HEK293 (cell line): ENCODE results near the gene SMIM12.

Experiments
- BCL11B ChIP-seq: fragments of 450-650 bp; formaldehyde crosslinking; IDR thresholded peaks from 2 replicates; pipeline ENCODE4 v1.5.1; 2016; ENCODE audit warnings: low read depth, missing biosample characterization, missing genetic modification characterization
- BCL6B ChIP-seq: fragments of 450-650 bp; formaldehyde crosslinking; IDR thresholded peaks from 2 replicates; pipeline ENCODE4 v1.5.1; 2017; ENCODE audit warnings: missing biosample characterization, missing genetic modification characterization
- CTCF ChIP-seq: fragments of 450-650 bp; formaldehyde crosslinking; IDR thresholded peaks from 2 replicates; pipeline ENCODE4 v1.5.1; 2016; ENCODE audit warnings: missing biosample characterization, missing genetic modification characterization
- EGR2 ChIP-seq: fragments of 450-650 bp; formaldehyde crosslinking; IDR thresholded peaks from 2 replicates; pipeline ENCODE4 v1.5.1; 2016; ENCODE audit warnings: low read depth, missing biosample characterization, missing genetic modification characterization
- GLIS1 ChIP-seq: fragments of 450-650 bp; formaldehyde crosslinking; IDR thresholded peaks from 2 replicates; pipeline ENCODE4 v1.5.1; 2016; ENCODE audit warnings: missing biosample characterization, missing genetic modification characterization
- OVOL3 ChIP-seq: fragments of 450-650 bp; formaldehyde crosslinking; IDR thresholded peaks from 2 replicates; pipeline ENCODE4 v1.5.1; 2016; ENCODE audit warnings: missing biosample characterization, missing genetic modification characterization
- PRDM2 ChIP-seq: fragments of 450-650 bp; formaldehyde crosslinking; IDR thresholded peaks from 2 replicates; pipeline ENCODE4 v1.5.1; 2016; ENCODE audit warnings: missing biosample characterization, missing genetic modification characterization, borderline replicate concordance
- ZBTB7A ChIP-seq: fragments of 450-650 bp; formaldehyde crosslinking; IDR thresholded peaks from 2 replicates; pipeline ENCODE4 v1.5.1; 2016; ENCODE audit warnings: low read depth, missing biosample characterization, missing genetic modification characterization
- ZNF112 ChIP-seq: fragments of 450-650 bp; formaldehyde crosslinking; IDR thresholded peaks from 2 replicates; pipeline ENCODE4 v1.5.0; 2017; ENCODE audit warnings: missing biosample characterization, missing genetic modification characterization
- ZNF146 ChIP-seq: fragments of 450-650 bp; formaldehyde crosslinking; IDR thresholded peaks from 2 replicates; pipeline ENCODE4 v1.5.1; 2016; ENCODE audit warnings: missing biosample characterization, missing genetic modification characterization
- ZNF239 ChIP-seq: fragments of 450-650 bp; formaldehyde crosslinking; IDR thresholded peaks from 2 replicates; pipeline ENCODE4 v1.5.1; 2016; ENCODE audit warnings: missing biosample characterization, missing genetic modification characterization
- ZNF335 ChIP-seq: fragments of 450-650 bp; formaldehyde crosslinking; conservative IDR thresholded peaks from 2 replicates; pipeline ENCODE4 v1.5.1; 2016; ENCODE audit warnings: missing biosample characterization, missing genetic modification characterization
- ZNF426 ChIP-seq: fragments of 450-650 bp; formaldehyde crosslinking; IDR thresholded peaks from 2 replicates; pipeline ENCODE4 v1.5.1; 2017; ENCODE audit warnings: missing biosample characterization, missing genetic modification characterization, mild to moderate bottlenecking, inconsistent platforms, moderate library complexity
- ZNF518A ChIP-seq: fragments of 450-650 bp; formaldehyde crosslinking; conservative IDR thresholded peaks from 2 replicates; pipeline ENCODE4 v1.5.1; 2016; ENCODE audit warnings: low read depth, missing biosample characterization, missing genetic modification characterization
- ZNF558 ChIP-seq: fragments of 450-650 bp; formaldehyde crosslinking; IDR thresholded peaks from 2 replicates; pipeline ENCODE4 v1.5.1; 2016; ENCODE audit warnings: missing biosample characterization, missing genetic modification characterization
- ZNF664 ChIP-seq: fragments of 450-650 bp; formaldehyde crosslinking; IDR thresholded peaks from 2 replicates; pipeline ENCODE4 v1.5.1; 2016; ENCODE audit warnings: missing biosample characterization, missing genetic modification characterization
- ZNF768 ChIP-seq: fragments of 450-650 bp; formaldehyde crosslinking; IDR thresholded peaks from 2 replicates; pipeline ENCODE4 v1.5.1; 2018; ENCODE audit warnings: missing biosample characterization, mild to moderate bottlenecking, missing genetic modification characterization
- ZSCAN23 ChIP-seq: fragments of 450-650 bp; formaldehyde crosslinking; IDR thresholded peaks from 2 replicates; pipeline ENCODE4 v1.5.1; 2016; ENCODE audit warnings: missing biosample characterization, missing genetic modification characterization
- ZXDB ChIP-seq: fragments of 450-650 bp; formaldehyde crosslinking; IDR thresholded peaks from 2 replicates; pipeline ENCODE4 v1.5.1; 2016; ENCODE audit warnings: missing biosample characterization, missing genetic modification characterization
- TF ChIP-seq, protein P1 (sequence below): fragments of 450-650 bp; formaldehyde crosslinking; IDR thresholded peaks from 2 replicates; pipeline ENCODE4 v1.5.1; 2016; ENCODE audit warnings: missing biosample characterization, missing genetic modification characterization
- TF ChIP-seq, protein P2 (sequence below): fragments of 450-650 bp; formaldehyde crosslinking; optimal IDR thresholded peaks from 2 replicates; pipeline ENCODE3; 2016; ENCODE audit warnings: missing biosample characterization, mild to moderate bottlenecking, missing genetic modification characterization

Gene SMIM12

GRCh38 chr1:34859446-34860200, at the start of gene SMIM12 (continued):
- TF ChIP-seq CTCF, result peak; percentile 90
- TF ChIP-seq BCL11B, result peak; percentile 93
- no peak for TF ChIP-seq BCL6B (tag by site-specific recombination)
- TF ChIP-seq ZNF335 (tag by site-specific recombination), result peak; percentile 36
- no peak for TF ChIP-seq OVOL3 (tag by site-specific recombination)
- TF ChIP-seq EGR2, result peak; percentile 69
- TF ChIP-seq ZNF558 (tag by site-specific recombination), result no peak
- TF ChIP-seq PRDM2 (tag by site-specific recombination), result no peak
- no peak for TF ChIP-seq ZNF426
- TF ChIP-seq, protein P1, sequence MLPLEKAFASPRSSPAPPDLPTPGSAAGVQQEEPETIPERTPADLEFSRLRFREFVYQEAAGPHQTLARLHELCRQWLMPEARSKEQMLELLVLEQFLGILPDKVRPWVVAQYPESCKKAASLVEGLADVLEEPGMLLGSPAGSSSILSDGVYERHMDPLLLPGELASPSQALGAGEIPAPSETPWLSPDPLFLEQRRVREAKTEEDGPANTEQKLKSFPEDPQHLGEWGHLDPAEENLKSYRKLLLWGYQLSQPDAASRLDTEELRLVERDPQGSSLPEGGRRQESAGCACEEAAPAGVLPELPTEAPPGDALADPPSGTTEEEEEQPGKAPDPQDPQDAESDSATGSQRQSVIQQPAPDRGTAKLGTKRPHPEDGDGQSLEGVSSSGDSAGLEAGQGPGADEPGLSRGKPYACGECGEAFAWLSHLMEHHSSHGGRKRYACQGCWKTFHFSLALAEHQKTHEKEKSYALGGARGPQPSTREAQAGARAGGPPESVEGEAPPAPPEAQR (tag by site-specific recombination), result 0 out of 2 replicates have a peak, but pooled peaks have one; percentile 43
- no peak for TF ChIP-seq ZSCAN23
- TF ChIP-seq, protein P2, sequence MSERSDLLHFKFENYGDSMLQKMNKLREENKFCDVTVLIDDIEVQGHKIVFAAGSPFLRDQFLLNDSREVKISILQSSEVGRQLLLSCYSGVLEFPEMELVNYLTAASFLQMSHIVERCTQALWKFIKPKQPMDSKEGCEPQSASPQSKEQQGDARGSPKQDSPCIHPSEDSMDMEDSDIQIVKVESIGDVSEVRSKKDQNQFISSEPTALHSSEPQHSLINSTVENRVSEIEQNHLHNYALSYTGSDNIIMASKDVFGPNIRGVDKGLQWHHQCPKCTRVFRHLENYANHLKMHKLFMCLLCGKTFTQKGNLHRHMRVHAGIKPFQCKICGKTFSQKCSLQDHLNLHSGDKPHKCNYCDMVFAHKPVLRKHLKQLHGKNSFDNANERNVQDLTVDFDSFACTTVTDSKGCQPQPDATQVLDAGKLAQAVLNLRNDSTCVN (tag by site-specific recombination), result peak; percentile 54
- TF ChIP-seq ZNF239 (tag by site-specific recombination), result no peak
- TF ChIP-seq ZNF518A, result peak; percentile 95
- peak; percentile 35 for TF ChIP-seq GLIS1 (tag by site-specific recombination)
- no peak for TF ChIP-seq ZNF664 (tag by site-specific recombination)
- TF ChIP-seq ZNF768 (tag by site-specific recombination), result no peak
- TF ChIP-seq ZNF146, result no peak
- no peak for TF ChIP-seq ZBTB7A (tag by site-specific recombination)
- TF ChIP-seq ZXDB (tag by site-specific recombination), result peak; percentile 81
- no peak for TF ChIP-seq ZNF112 (tag by site-specific recombination)
